Measurements from ENCODE around the gene CENPVL1. TPM values are rescaled to one million over a fixed set of nuclear protein-coding genes. Genes with fewer than 3 reads are reported as not detected.

CENPVL1 gene
- total RNA-seq, 1 experiment from 2014 or later, result 2.8 TPM

- no peak for TF ChIP-seq CTCF (conservative IDR thresholded peaks at IDR 0.05)
- no peak overlapping the region for H3K27ac Mint-ChIP-seq
- no peak overlapping the region for H2AK5ac ChIP-seq (ENCODE audit: insufficient read length, low read length)
- H3K27me3 ChIP-seq (ENCODE audit: insufficient read depth, low read length), result no peaks in the 10 kb centered on the region; the same call in none of the 2 replicates
- no peak overlapping the region for H4K5ac ChIP-seq (ENCODE audit: insufficient read length, low read depth, low read length)
- no peak overlapping the region for H3K9ac ChIP-seq (ENCODE audit: extremely low read depth, insufficient read length, low read length)
- WGBS (ENCODE audit: extremely low coverage, insufficient read length, low lambda C conversion rate), result no CpG with 5 or more reads among the region's 4 CpGs
- H3K23ac ChIP-seq (ENCODE audit: insufficient read length, low read depth, low read length), result no peak overlapping the region
- no peaks in the 10 kb centered on the region for H3K23me2 ChIP-seq (ENCODE audit: insufficient read length, low read depth, low read length, poor library complexity, severe bottlenecking)
- no peaks in the 10 kb centered on the region for H3K79me1 ChIP-seq (ENCODE audit: insufficient read depth, low read depth, low read length, poor library complexity, severe bottlenecking)
- H3K4me3 Mint-ChIP-seq, result no peak overlapping the region
- H2BK15ac ChIP-seq (ENCODE audit: low read depth, low read length), result no peak overlapping the region
- peaks cover 36 to 45% of the 10 kb centered on the region in 2 experiments for H3K9me3 Mint-ChIP-seq
- no peaks in the 10 kb centered on the region for H4K20me1 ChIP-seq (ENCODE audit: control insufficient read depth, insufficient read depth, insufficient read length)
- no peak overlapping the region for H2BK20ac ChIP-seq (ENCODE audit: low read depth, low read length, poor library complexity, severe bottlenecking)
- H3K9me3 ChIP-seq (ENCODE audit: control insufficient read depth, low read depth, low read length), result no peaks in the 10 kb centered on the region
- no peaks in the 10 kb centered on the region for H3K4me1 ChIP-seq (ENCODE audit: insufficient read depth, low read length)
- no peak overlapping the region for H3K27ac ChIP-seq (ENCODE audit: insufficient read length, low read depth, low read length)
- no peaks in the 10 kb centered on the region for H3K4me1 Mint-ChIP-seq
- no peak overlapping the region for H2AFZ ChIP-seq (ENCODE audit: low read length)
- no peak overlapping the region for H3T11ph ChIP-seq (ENCODE audit: low read length)
- H3K36me3 Mint-ChIP-seq (ENCODE audit: insufficient read depth in 1 of 3, low read depth in 3 of 3), result peaks cover 0 to 4% (median under 1%) of the 10 kb centered on the region in 3 experiments; a peak in 4 of 7 replicates
- H3K27me3 Mint-ChIP-seq (ENCODE audit: low read depth), result no peaks in the 10 kb centered on the region
- H3K79me2 ChIP-seq (ENCODE audit: insufficient read depth, low read length), result no peaks in the 10 kb centered on the region
- DNase-seq, result no peak
- no peak overlapping the region for H3K4ac ChIP-seq (ENCODE audit: low read depth, low read length)
- H2BK12ac ChIP-seq (ENCODE audit: insufficient read length, low read depth, low read length), result no peak overlapping the region
- H3K56ac ChIP-seq (ENCODE audit: insufficient read length, low read depth, low read length), result no peak overlapping the region
- no peak overlapping the region for H2BK5ac ChIP-seq (ENCODE audit: insufficient read length, low read length)
- H3K4me2 ChIP-seq (ENCODE audit: insufficient read depth, insufficient read length, low read length), result no peak overlapping the region
- H3K14ac ChIP-seq (ENCODE audit: insufficient read depth, low read length), result no peak overlapping the region
- H3K18ac ChIP-seq (ENCODE audit: insufficient read length, low read depth, low read length), result no peak overlapping the region
- no peak overlapping the region for H2BK120ac ChIP-seq (ENCODE audit: low read depth, low read length, poor library complexity, severe bottlenecking)
- H4K91ac ChIP-seq (ENCODE audit: insufficient read length, low read depth, low read length), result no peak overlapping the region
- no peak overlapping the region for H4K8ac ChIP-seq (replicated peaks; ENCODE audit: insufficient read length, low read depth, low read length)
Measured at GRCh38 chrX:51760657-51761056, 50.3 kb downstream of the CENPVL1 start.

Other genes starting within 250 kb of the CENPVL1 start
- gene NUDT11, start 213.9 kb upstream of the CENPVL1 start, total RNA-seq (2021), result 23.6 and 25.7 TPM in 2 replicates
- gene CENPVL3, start 91.6 kb upstream of the CENPVL1 start, total RNA-seq (2021), result 3.3 and 4.4 TPM in 2 replicates
- 2.8 TPM in 2 replicates for gene CENPVL2, start 27.7 kb upstream of the CENPVL1 start, total RNA-seq (2021)
- 51.0 and 53.2 TPM in 2 replicates for gene GSPT2, start 32.9 kb downstream of the CENPVL1 start, total RNA-seq (2021)
- 163 and 169 TPM in 2 replicates for gene MAGED1, start 183.1 kb downstream of the CENPVL1 start, total RNA-seq (2021)

All from H9 (cell line).